Neutrophil (primary cell): Measurements from ENCODE around the gene GNAL.

Source experiments
- H3K27ac ChIP-seq: fragments of 200-600 bp; sonication (generic); 2 replicates; pipeline ENCODE4 v1.5.1; 2016; ENCODE audit warnings: mild to moderate bottlenecking, moderate library complexity
- H3K27me3 ChIP-seq: fragments of 200-600 bp; sonication (generic); 2 replicates; pipeline ENCODE4 v1.6.0; 2016; ENCODE audit warnings: mild to moderate bottlenecking
- H3K36me3 ChIP-seq: fragments of 200-600 bp; sonication (generic); 2 replicates; pipeline ENCODE4 v1.5.1; 2017
- H3K4me1 ChIP-seq, 2 experiments: fragments of 200-600 bp in 1 of 2; sonication (generic) in 1 of 2; 1 replicate in 1 of 2; 2 replicates in 1 of 2; pipeline versions ENCODE4 v1.5.1 to v1.6.1; 2013 to 2016; ENCODE audit warnings: low read depth in 1 of 2, low read length in 1 of 2, mild to moderate bottlenecking in 1 of 2, moderate library complexity in 1 of 2; ENCODE audit not compliant: control insufficient read depth in 1 of 2, insufficient read depth in 1 of 2
- H3K4me3 ChIP-seq, 2 experiments: fragments of 200-600 bp in 1 of 2; sonication (generic) in 1 of 2; 1 replicate in 1 of 2; 2 replicates in 1 of 2; pipeline ENCODE4 v1.5.1; 2013 to 2016; ENCODE audit warnings: low read depth in 1 of 2, low read length in 1 of 2, mild to moderate bottlenecking in 1 of 2, moderate library complexity in 1 of 2
- H3K9me3 ChIP-seq: fragments of 200-600 bp; sonication (generic); 2 replicates; pipeline ENCODE4 v1.5.1; 2016
- CTCF ChIP-seq: fragments of 200-600 bp; sonication (generic); IDR thresholded peaks from 2 replicates; pipeline ENCODE4 v1.5.1; 2016; ENCODE audit warnings: antibody characterized with exemption

The GNAL gene

GRCh38 chr18:11800566-11801334 lies 111.7 kb downstream of the GNAL start:
- no peaks in the 10 kb centered on the region for H3K4me1 ChIP-seq

GRCh38 chr18:11801573-11801972 lies 112.5 kb downstream of the GNAL start:
- H3K27ac ChIP-seq: no peak overlapping the region
- no peaks in the 10 kb centered on the region for H3K9me3 ChIP-seq
- H3K27me3 ChIP-seq: peaks cover 9% of the 10 kb centered on the region
- H3K4me1 ChIP-seq: no peaks in the 10 kb centered on the region
- TF ChIP-seq CTCF: no peak
- H3K36me3 ChIP-seq: no peaks in the 10 kb centered on the region
- H3K4me3 ChIP-seq: no peak overlapping the region

More at GRCh38 chr18:11800566-11801334, 111.7 kb downstream of the GNAL start:
- no peak overlapping the region for H3K4me3 ChIP-seq
- H3K27me3 ChIP-seq: peaks cover 8% of the 10 kb centered on the region
- H3K36me3 ChIP-seq: no peaks in the 10 kb centered on the region
- H3K27ac ChIP-seq: no peak overlapping the region
- no peak for TF ChIP-seq CTCF
- no peaks in the 10 kb centered on the region for H3K9me3 ChIP-seq

GRCh38 chr18:11802158-11802557 lies 113.1 kb downstream of the GNAL start:
- no peaks in the 10 kb centered on the region for H3K4me1 ChIP-seq
- no peak for TF ChIP-seq CTCF
- peaks cover 9% of the 10 kb centered on the region for H3K27me3 ChIP-seq
- no peak overlapping the region for H3K4me3 ChIP-seq
- no peaks in the 10 kb centered on the region for H3K36me3 ChIP-seq
- H3K9me3 ChIP-seq: no peaks in the 10 kb centered on the region
- no peak overlapping the region for H3K27ac ChIP-seq

GRCh38 chr18:11802586-11802985 lies 113.5 kb downstream of the GNAL start:
- H3K4me3 ChIP-seq: no peak overlapping the region
- no peak for TF ChIP-seq CTCF
- no peaks in the 10 kb centered on the region for H3K36me3 ChIP-seq

GRCh38 chr18:11807233-11807632 lies 118.2 kb downstream of the GNAL start:
- no peak for TF ChIP-seq CTCF
- no peak overlapping the region for H3K4me3 ChIP-seq

More at GRCh38 chr18:11802586-11802985, 113.5 kb downstream of the GNAL start:
- Histone ChIP-seq H3K27ac (no peak overlapping the region), H3K27me3 (peaks cover 9% of the 10 kb centered on the region), H3K4me1 (no peaks in the 10 kb centered on the region), H3K9me3 (no peaks in the 10 kb centered on the region)

More at GRCh38 chr18:11807233-11807632, 118.2 kb downstream of the GNAL start:
- no peaks in the 10 kb centered on the region for H3K4me1 ChIP-seq
- H3K27ac ChIP-seq: no peak overlapping the region
- no peaks in the 10 kb centered on the region for H3K36me3 ChIP-seq
- no peaks in the 10 kb centered on the region for H3K9me3 ChIP-seq
- H3K27me3 ChIP-seq: peaks cover 16% of the 10 kb centered on the region
